Choroid plexus epithelial cell (primary cell): ENCODE results near the gene TAS1R1.
A peak's percentile ranks its signal among the peaks of the same experiment; 100 is the strongest.

Source experiments
- DNase-seq: peaks from one replicate; pipeline ENCODE4 v3.0.0-alpha.2; 2010; ENCODE audit warnings: low read depth
- H3K4me3 ChIP-seq: 2 replicates; pipeline ENCODE4 v1.5.1; 2011; ENCODE audit warnings: low read depth, mild to moderate bottlenecking, control low read depth, low read length, moderate library complexity
- TF ChIP-seq, protein P1 (sequence below): conservative IDR thresholded peaks from 2 replicates; pipeline ENCODE4 v1.5.1; 2011; ENCODE audit warnings: low read depth, mild to moderate bottlenecking, control low read depth, inconsistent platforms, low read length, moderate library complexity

The TAS1R1 gene

GRCh38 chr1:6612641-6613360, 57.7 kb downstream of the TAS1R1 start:
- H3K4me3 ChIP-seq, result peak overlapping the region; percentile 84
- DNase-seq, result peak; percentile 54
- TF ChIP-seq, protein P1, sequence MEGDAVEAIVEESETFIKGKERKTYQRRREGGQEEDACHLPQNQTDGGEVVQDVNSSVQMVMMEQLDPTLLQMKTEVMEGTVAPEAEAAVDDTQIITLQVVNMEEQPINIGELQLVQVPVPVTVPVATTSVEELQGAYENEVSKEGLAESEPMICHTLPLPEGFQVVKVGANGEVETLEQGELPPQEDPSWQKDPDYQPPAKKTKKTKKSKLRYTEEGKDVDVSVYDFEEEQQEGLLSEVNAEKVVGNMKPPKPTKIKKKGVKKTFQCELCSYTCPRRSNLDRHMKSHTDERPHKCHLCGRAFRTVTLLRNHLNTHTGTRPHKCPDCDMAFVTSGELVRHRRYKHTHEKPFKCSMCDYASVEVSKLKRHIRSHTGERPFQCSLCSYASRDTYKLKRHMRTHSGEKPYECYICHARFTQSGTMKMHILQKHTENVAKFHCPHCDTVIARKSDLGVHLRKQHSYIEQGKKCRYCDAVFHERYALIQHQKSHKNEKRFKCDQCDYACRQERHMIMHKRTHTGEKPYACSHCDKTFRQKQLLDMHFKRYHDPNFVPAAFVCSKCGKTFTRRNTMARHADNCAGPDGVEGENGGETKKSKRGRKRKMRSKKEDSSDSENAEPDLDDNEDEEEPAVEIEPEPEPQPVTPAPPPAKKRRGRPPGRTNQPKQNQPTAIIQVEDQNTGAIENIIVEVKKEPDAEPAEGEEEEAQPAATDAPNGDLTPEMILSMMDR, result no peak

DNA sequence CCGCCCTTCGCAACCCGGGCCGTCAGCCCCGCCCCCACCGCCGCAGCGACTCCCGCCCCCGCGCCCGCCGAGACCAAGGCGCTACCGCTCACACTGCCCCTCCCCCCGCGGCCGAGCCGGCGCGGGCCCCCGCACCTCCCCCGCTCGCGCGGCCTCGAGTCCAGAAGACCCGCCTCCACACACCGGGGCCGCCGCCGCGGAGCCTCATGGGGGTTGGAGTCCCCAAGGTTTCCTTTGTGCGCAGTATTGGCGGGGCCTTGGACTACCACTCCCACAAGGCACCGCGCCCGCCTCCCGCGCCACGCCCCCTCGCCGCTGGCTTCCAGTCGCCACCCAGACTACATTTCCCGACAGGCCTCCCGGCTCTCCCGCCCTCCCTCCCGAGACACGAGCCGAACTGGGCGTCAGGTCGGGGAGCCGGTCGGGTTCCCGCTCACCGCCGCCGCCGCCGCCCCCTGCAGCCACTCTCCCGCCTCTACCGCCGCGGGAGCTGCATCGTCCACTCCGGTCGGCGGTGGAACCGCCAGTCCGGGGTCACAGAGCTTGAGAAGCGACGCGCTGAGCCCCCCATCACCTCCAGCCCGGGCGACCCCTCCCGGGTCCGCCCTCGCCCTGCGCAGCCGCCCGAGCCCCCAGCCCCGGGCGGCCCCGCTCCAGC, 58.4 kb downstream of the TAS1R1 start, which contains the start of gene PHF13:
Gene PHF13, plus strand, starts transcription at position 371 of the 658 bp plus-strand sequence. CDS start 336 bp downstream, outside the sequence.
- peak; percentile 100 for DNase-seq
- H3K4me3 ChIP-seq, result peak within 1 kb of the TSS; percentile 84
- TF ChIP-seq, protein P1, result no peak

DNA sequence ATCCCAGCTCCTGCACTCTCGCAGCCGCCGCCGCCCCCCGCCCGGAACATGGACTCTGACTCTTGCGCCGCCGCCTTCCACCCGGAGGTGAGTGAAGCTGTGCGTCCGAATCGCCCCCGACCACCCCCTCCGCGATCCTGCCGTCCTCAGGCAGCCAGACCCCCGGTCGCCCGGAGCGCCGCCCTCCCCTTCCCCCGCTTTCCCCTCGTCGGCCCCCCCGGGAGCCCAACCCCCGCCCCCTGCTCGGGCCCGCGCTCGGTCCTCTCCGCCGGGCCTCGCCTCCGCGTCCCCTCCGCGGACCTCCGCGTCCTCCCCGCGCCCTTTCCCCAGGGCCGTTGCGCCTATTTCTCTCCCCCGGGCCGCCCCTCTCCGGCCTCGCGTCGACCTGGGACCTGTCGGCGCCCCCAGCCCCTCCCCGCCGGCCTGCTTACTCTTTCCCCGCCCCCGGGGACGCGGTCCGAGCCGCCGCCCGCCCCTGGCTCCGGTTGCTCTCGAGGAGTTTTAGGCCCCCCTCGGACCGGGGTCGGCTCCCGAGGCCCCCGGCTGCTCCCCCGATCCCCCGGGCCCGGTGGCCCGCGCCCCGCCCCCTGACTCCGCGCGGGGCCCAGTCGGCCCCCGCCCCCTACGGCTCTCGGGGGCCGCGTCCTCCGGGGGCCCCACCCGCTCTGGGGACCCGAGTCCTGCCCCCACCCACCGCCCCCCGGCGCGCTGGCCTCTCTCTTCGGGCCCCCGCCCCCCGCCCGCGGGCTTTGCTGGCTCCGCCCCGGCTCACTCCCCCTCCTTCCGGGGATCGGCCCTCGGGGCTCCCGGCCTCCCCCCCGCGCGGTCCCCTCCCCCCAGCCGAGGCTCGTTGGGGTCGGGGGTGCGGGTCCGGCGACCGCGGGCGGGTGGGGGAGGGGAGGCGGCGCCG, 59.2 kb downstream of the TAS1R1 start:
- DNase-seq, result peak; percentile 21

DNA sequence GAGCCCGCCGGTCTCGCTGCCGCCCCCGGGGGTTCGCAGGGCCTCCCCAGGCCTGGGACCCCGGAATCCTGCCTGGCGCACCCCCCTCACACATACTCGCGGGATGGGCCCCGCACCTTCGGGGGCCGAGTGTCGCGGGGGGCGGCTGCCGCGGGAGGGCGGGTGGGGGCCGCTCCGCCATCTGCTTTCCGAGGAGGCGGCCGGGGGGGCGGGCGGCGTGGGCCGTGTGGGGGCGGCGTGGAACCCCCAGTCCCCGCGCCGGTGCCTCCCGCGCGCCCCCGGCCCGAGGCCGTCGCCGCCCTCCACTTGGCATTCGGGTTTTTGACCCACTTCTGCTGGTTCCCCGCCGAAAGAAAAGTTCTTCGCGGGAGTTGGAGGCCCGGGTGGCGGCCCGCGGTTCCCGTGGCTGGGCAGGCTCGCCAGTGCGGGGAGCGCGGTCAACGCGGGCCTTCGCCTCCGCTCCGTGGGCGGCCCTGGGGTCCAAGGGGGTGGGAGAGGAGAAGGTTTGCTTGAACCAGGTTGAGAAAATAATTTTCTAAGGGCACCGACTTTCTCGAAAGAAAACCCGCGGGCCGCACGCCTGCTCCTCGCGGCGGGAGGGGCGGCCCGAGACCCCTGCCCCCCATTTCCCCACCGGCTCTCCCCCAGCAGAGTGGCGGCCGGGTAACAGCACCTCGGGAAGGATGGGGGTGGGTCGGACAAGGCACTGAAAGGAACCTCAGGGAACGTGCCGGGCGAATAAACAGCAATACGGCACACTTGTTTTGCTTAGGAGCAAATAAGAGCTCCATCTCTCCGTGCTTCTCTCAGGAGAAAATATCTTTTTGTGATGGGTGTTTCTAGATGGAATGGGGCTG, 60.0 kb downstream of the TAS1R1 start:
- TF ChIP-seq, protein P1, result no peak
- H3K4me3 ChIP-seq, result peak overlapping the region; percentile 76
- peak; percentile 41 for DNase-seq

More for the DNA sequence above, 59.2 kb downstream of the TAS1R1 start:
- H3K4me3 ChIP-seq, result peak overlapping the region; percentile 76
- TF ChIP-seq, protein P1, result no peak

DNA sequence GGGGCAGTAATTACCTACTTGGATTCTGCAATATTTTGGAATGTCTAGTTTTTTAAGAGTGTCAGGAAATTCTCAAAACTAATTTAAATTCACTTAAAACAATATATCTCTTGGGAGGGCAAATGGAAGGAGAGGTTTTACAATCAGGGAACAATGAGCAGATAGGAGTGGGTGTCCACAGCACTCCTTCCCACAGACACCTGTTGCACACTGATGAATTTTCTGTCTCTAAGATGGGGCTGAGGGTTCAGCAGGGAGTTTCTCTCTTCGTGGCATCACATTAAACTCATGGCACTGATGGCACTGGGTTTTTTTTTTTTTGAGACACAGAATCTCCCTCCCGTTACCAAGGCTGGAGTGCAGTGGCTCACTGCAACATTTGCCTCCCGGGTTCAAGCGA, 63.9 kb downstream of the TAS1R1 start:
- TF ChIP-seq, protein P1, result no peak
- DNase-seq, result no peak

More for the DNA sequence above, 63.9 kb downstream of the TAS1R1 start:
- no peak overlapping the region for H3K4me3 ChIP-seq
